Esophagus muscularis mucosa (tissue), 4 donors: ENCODE data around the gene PSMA2. TPM values are rescaled to one million over a fixed set of nuclear protein-coding genes. Genes with fewer than 3 reads are reported as not detected.

Source experiments
- DNase-seq: peaks from one replicate; pipeline ENCODE4 v3.0.0-alpha.2; 2017; ENCODE audit errors: extremely low spot score
- H3K27ac ChIP-seq, 4 donors: fragments of 200-600 bp; sonication (generic); replicated peaks in 1 of 4; 1 replicate in 3 of 4; 2 replicates in 1 of 4; pipeline ENCODE4 v1.5.1; 2016 to 2019; ENCODE audit warnings: mild to moderate bottlenecking in 1 of 4
- H3K27me3 ChIP-seq, 4 donors: fragments of 200-600 bp; sonication (generic); one replicate each; pipeline versions ENCODE4 v1.5.1 to v1.6.0; 2016 to 2019
- H3K36me3 ChIP-seq, 4 donors: fragments of 200-600 bp; sonication (generic); one replicate each; pipeline ENCODE4 v1.5.1; 2016 to 2019
- H3K4me1 ChIP-seq, 4 donors: fragments of 200-600 bp; sonication (generic); one replicate each; pipeline ENCODE4 v1.5.1; 2016 to 2019
- H3K4me3 ChIP-seq, 4 donors: fragments of 200-600 bp; sonication (generic); 1 replicate in 2 of 4; 2 replicates in 2 of 4; pipeline ENCODE4 v1.5.1; 2016 to 2019; ENCODE audit warnings: mild to moderate bottlenecking in 4 of 4, moderate library complexity in 1 of 4
- H3K9me3 ChIP-seq, 4 donors: fragments of 200-600 bp; sonication (generic); 1 replicate in 3 of 4; 2 replicates in 1 of 4; pipeline ENCODE4 v1.5.1; 2016 to 2019
- EP300 ChIP-seq: sonication (generic); formaldehyde crosslinking; IDR thresholded peaks from one replicate; pipeline ENCODE4 v1.6.1; 2017; ENCODE audit warnings: antibody characterized with exemption
- POLR2A ChIP-seq: fragments of 450-650 bp; IDR thresholded peaks from one replicate; pipeline ENCODE4 v1.6.1; 2017; ENCODE audit warnings: antibody characterized with exemption, moderate library complexity, mild to moderate bottlenecking, low read depth
- POLR2AphosphoS5 ChIP-seq, 2 donors: sonication (generic); formaldehyde crosslinking; IDR thresholded peaks; one replicate each; pipeline ENCODE4 v1.6.1; 2017; ENCODE audit warnings: antibody characterized with exemption in 2 of 2
- WGBS: methylation state at CpG from one replicate; pipeline ENCODE4 v1.1.5; 2018; 5-methylcytosine and 5-hydroxymethylcytosine counted together
- intact Hi-C: fragments of 100-400 bp; cut with DNase I; formaldehyde crosslinking; loops from one replicate; pipeline ENCODE4 v1.15.1; 2023
- total RNA-seq, 4 donors: library from RNA; depleted of rRNA; stranded (reverse); fragments of >200 nt; gene quantifications; one replicate each; pipeline versions ENCODE4 v1.1.0 to v1.2.1, GENCODE V29; 2016
- TF ChIP-seq, protein P1 (sequence below), 3 experiments: fragments of 200-600 bp in 2 of 3; fragments of 450-650 bp in 1 of 3; sonication (generic) in 2 of 3; IDR thresholded peaks; one replicate each; pipeline ENCODE4 v1.5.1; 2017 to 2019; ENCODE audit warnings: antibody characterized with exemption in 3 of 3, mild to moderate bottlenecking in 2 of 3, moderate library complexity in 1 of 3

PSMA2 gene
- total RNA-seq, 4 donors from 2014 or later = 29.7 to 73.5 (median 57.7) TPM

DNA sequence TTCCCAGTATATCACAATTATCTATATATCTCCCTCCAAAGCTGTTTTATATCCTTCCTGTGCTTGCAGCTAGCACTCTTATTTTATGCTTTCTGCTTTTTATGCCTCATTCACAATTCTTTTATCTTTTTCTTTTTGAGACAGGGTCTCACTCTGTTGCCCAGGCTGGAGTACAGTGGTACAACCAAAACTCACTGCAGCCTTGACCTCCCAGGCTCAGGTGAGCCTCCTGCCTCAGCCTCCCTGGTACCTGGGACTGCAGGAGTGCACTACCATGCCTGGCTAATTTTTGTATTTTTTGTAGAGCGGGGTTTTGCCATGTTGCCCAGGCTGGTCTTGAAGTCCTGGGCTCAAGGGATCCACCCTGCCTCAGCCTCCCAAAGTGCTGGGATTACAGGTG, 25.8 kb downstream of the PSMA2 start:
- no peaks in the 10 kb centered on the region for H3K27me3 ChIP-seq
- no peaks in the 10 kb centered on the region for H3K9me3 ChIP-seq
- 100% methylated on average over 1 of the region's 1 CpG for WGBS
- peaks cover 6 to 14% (median 10%) of the 10 kb centered on the region in 4 donors for H3K4me1 ChIP-seq
- no peak for TF ChIP-seq POLR2AphosphoS5 (IDR thresholded peaks at IDR 0.05)
- no peak for TF ChIP-seq EP300
- no peak for TF ChIP-seq POLR2A
- TF ChIP-seq, protein P1, sequence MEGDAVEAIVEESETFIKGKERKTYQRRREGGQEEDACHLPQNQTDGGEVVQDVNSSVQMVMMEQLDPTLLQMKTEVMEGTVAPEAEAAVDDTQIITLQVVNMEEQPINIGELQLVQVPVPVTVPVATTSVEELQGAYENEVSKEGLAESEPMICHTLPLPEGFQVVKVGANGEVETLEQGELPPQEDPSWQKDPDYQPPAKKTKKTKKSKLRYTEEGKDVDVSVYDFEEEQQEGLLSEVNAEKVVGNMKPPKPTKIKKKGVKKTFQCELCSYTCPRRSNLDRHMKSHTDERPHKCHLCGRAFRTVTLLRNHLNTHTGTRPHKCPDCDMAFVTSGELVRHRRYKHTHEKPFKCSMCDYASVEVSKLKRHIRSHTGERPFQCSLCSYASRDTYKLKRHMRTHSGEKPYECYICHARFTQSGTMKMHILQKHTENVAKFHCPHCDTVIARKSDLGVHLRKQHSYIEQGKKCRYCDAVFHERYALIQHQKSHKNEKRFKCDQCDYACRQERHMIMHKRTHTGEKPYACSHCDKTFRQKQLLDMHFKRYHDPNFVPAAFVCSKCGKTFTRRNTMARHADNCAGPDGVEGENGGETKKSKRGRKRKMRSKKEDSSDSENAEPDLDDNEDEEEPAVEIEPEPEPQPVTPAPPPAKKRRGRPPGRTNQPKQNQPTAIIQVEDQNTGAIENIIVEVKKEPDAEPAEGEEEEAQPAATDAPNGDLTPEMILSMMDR (IDR thresholded peaks at IDR 0.05) = no peak
- no peaks in the 10 kb centered on the region for H3K36me3 ChIP-seq
- intact Hi-C loops = no loop called here
- no peak for DNase-seq
- no peak overlapping the region for H3K4me3 ChIP-seq
- H3K27ac ChIP-seq = no peak overlapping the region

DNA sequence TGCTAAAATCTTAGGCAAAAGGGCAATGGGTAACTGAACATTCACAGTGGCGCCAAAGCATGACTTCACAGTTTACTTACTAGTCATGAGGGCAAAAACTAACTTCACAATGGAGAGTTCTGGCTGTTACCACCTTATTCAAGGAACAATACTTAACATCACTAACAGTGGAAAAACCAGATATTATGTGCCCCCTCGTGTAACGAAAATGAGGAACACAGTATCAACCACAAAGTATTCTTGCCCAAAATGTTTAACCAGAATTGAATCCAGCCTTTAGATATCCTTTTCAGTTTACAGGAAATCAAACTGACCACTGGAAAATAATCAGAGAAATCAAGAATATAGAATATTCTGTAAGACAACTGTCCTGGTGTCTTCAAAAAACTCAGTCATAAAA, 29.6 kb downstream of the PSMA2 start:
- no peak overlapping the region for H3K4me3 ChIP-seq
- H3K27ac ChIP-seq = no peak overlapping the region
- intact Hi-C loops = no loop called here
- no peaks in the 10 kb centered on the region for H3K36me3 ChIP-seq
- TF ChIP-seq POLR2AphosphoS5 (IDR thresholded peaks at IDR 0.05) = no peak
- no peak for TF ChIP-seq POLR2A
- TF ChIP-seq EP300 = no peak
- TF ChIP-seq, protein P1 (IDR thresholded peaks at IDR 0.05) = no peak
- H3K4me1 ChIP-seq = no peaks in the 10 kb centered on the region
- no peak for DNase-seq
- 77% methylated on average over 3 of the region's 3 CpGs for WGBS
- H3K9me3 ChIP-seq = no peaks in the 10 kb centered on the region
- H3K27me3 ChIP-seq = no peaks in the 10 kb centered on the region

DNA sequence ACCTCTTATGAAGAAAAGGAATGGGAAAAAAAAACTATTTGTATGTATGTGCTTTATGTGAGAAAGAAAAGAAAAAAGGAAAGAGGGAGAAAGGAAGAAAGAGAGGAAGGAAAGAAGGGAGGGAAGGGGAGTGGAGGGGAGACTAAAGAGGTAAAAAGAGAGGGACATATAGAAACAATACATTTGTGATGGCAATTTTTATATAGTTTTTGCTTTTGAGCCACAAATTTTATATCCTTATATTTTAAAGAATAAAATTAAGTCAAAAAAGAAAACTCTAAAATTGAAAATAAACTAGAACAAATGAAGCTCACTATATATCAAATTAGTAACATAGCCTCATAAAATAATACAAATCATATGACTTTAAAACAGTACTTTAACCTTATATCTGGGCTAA, 31.1 kb downstream of the PSMA2 start:
- H3K36me3 ChIP-seq = no peaks in the 10 kb centered on the region
- H3K4me3 ChIP-seq = no peak overlapping the region
- intact Hi-C loops = no loop called here
- no peaks in the 10 kb centered on the region for H3K27me3 ChIP-seq
- no peaks in the 10 kb centered on the region for H3K4me1 ChIP-seq
- no peak overlapping the region for H3K27ac ChIP-seq
- no peaks in the 10 kb centered on the region for H3K9me3 ChIP-seq
- DNase-seq = no peak
- TF ChIP-seq POLR2A (no peak), EP300 (no peak), POLR2AphosphoS5 (IDR thresholded peaks at IDR 0.05) (no peak)
- TF ChIP-seq, protein P1 (IDR thresholded peaks at IDR 0.05) = no peak

DNA sequence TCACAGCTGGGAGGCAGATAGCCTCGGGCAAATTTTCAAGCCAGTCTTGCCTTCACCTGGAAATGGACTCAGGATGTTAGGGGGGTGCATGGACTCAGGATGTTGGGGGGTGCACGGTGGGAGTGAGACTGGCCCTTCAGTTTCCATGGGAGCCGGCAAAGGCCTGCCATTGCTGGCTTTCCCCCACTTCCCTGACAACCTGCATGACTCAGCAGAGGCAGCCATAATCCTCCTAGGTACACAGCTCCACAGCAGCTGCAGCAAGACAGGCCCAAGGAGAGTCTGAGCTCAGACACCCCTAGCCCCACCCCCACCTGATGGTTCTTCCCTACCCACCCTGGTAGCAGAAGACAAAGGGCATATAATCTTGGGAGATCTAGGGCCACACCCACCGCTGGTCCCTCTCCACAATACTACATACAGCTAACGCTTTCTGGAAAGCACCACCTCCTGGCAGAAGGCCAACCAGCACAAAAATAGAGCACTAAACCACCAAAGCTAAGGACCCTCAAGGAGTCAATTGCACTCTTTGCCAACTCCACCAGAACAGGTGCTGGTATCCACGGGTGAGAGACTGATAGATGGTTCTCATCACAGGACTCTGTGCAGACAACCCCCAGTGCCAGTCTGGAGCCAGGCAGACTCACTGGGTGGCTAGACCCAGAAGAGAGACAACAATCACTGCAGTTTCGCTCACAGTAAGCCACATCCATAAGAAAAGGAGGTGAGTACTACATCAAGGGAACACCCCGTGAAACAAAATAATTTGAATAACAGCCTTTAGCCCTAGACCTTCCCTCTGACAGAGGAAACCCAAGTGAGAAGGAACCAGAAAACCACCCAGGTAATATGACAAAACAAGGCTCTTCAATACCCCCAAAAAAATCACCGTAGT, 38.4 kb downstream of the PSMA2 start:
- peaks cover 0 to 10% (median 8%) of the 10 kb centered on the region in 4 donors for H3K4me1 ChIP-seq
- H3K27me3 ChIP-seq = no peaks in the 10 kb centered on the region
- 76% methylated on average over 7 of the region's 9 CpGs for WGBS
- DNase-seq = no peak
- intact Hi-C loops = no loop called here
- H3K36me3 ChIP-seq = no peaks in the 10 kb centered on the region
- no peak overlapping the region for H3K4me3 ChIP-seq
- H3K27ac ChIP-seq = no peak overlapping the region
- TF ChIP-seq POLR2A (no peak), POLR2AphosphoS5 (IDR thresholded peaks at IDR 0.05) (no peak), EP300 (no peak)
- TF ChIP-seq, protein P1 (IDR thresholded peaks at IDR 0.05) = no peak
- peaks cover 0 to 6% (median 0%) of the 10 kb centered on the region in 4 donors for H3K9me3 ChIP-seq
